Dendritic cell treated with granulocyte-macrophage colony-stimulating factor and Interleukin-4, amounts not matched to agents 40 ng/mL and 50 ng/mL, for 4 days (primary cell): ENCODE data around the gene GP5.

Source experiments
- H3K27ac Mint-ChIP-seq: one replicate; pipeline ENCODE4 v1.8.0; 2022; ENCODE audit warnings: mild to moderate bottlenecking, mixed read lengths
- H3K27me3 Mint-ChIP-seq: one replicate; pipeline ENCODE4 v1.8.0; 2022; ENCODE audit warnings: mild to moderate bottlenecking, mixed read lengths
- H3K36me3 Mint-ChIP-seq: one replicate; pipeline ENCODE4 v1.8.0; 2022; ENCODE audit warnings: low read depth, mixed read lengths
- H3K4me1 Mint-ChIP-seq: one replicate; pipeline ENCODE4 v1.8.0; 2022; ENCODE audit warnings: low read depth, mixed read lengths
- H3K4me3 Mint-ChIP-seq: one replicate; pipeline ENCODE4 v1.8.0; 2022; ENCODE audit warnings: mild to moderate bottlenecking, moderate library complexity, mixed read lengths
- H3K9me3 Mint-ChIP-seq: one replicate; pipeline ENCODE4 v1.8.0; 2022; ENCODE audit warnings: mixed read lengths
- intact Hi-C: fragments of 100-400 bp; cut with micrococcal nuclease; formaldehyde crosslinking; loops from one replicate; pipeline ENCODE4 v1.15.0; 2022

Gene GP5

GRCh38 chr3:194364652-194365434 lies 34.2 kb downstream of the GP5 start:
- intact Hi-C loops = no loop called here
- Mint-ChIP-seq H3K36me3 (no peaks in the 10 kb centered on the region), H3K4me3 (no peak overlapping the region), H3K9me3 (no peaks in the 10 kb centered on the region), H3K4me1 (no peaks in the 10 kb centered on the region), H3K27me3 (peaks cover 24% of the 10 kb centered on the region), H3K27ac (no peak overlapping the region)

- no peak overlapping the region for H3K4me3 Mint-ChIP-seq
- intact Hi-C loops = no loop called here
- H3K36me3 Mint-ChIP-seq = no peaks in the 10 kb centered on the region
- no peak overlapping the region for H3K27ac Mint-ChIP-seq
- H3K27me3 Mint-ChIP-seq = peaks cover 20% of the 10 kb centered on the region
- no peaks in the 10 kb centered on the region for H3K4me1 Mint-ChIP-seq
- H3K9me3 Mint-ChIP-seq = no peaks in the 10 kb centered on the region
Observed at GRCh38 chr3:194364314-194364651, 34.8 kb downstream of the GP5 start.

- H3K27ac Mint-ChIP-seq = no peak overlapping the region
- H3K27me3 Mint-ChIP-seq = peaks cover 15% of the 10 kb centered on the region
- intact Hi-C loops = no loop called here
- H3K36me3 Mint-ChIP-seq = no peaks in the 10 kb centered on the region
- no peaks in the 10 kb centered on the region for H3K4me1 Mint-ChIP-seq
- H3K9me3 Mint-ChIP-seq = no peaks in the 10 kb centered on the region
- H3K4me3 Mint-ChIP-seq = no peak overlapping the region
Observed at GRCh38 chr3:194360568-194360967, 38.5 kb downstream of the GP5 start.

GRCh38 chr3:194357681-194358080 lies 41.4 kb downstream of the GP5 start:
- Mint-ChIP-seq H3K27ac (no peak overlapping the region), H3K4me3 (no peak overlapping the region), H3K36me3 (no peaks in the 10 kb centered on the region), H3K27me3 (peaks cover 14% of the 10 kb centered on the region), H3K9me3 (no peaks in the 10 kb centered on the region), H3K4me1 (no peaks in the 10 kb centered on the region)
- intact Hi-C loops = no loop called here

- H3K4me1 Mint-ChIP-seq = no peaks in the 10 kb centered on the region
- intact Hi-C loops = no loop called here
- H3K36me3 Mint-ChIP-seq = no peaks in the 10 kb centered on the region
- no peak overlapping the region for H3K27ac Mint-ChIP-seq
- no peak overlapping the region for H3K4me3 Mint-ChIP-seq
- peaks cover 12% of the 10 kb centered on the region for H3K27me3 Mint-ChIP-seq
- H3K9me3 Mint-ChIP-seq = no peaks in the 10 kb centered on the region
Observed at GRCh38 chr3:194355379-194355778, 43.7 kb downstream of the GP5 start.

GRCh38 chr3:194354315-194354714 lies 44.8 kb downstream of the GP5 start:
- Mint-ChIP-seq H3K27me3 (peaks cover 8% of the 10 kb centered on the region), H3K4me3 (no peak overlapping the region), H3K4me1 (no peaks in the 10 kb centered on the region), H3K36me3 (no peaks in the 10 kb centered on the region), H3K27ac (no peak overlapping the region), H3K9me3 (no peaks in the 10 kb centered on the region)
- intact Hi-C loops = no loop called here

GRCh38 chr3:194352667-194353246 lies 46.3 kb downstream of the GP5 start:
- Mint-ChIP-seq H3K36me3 (no peaks in the 10 kb centered on the region), H3K27me3 (no peaks in the 10 kb centered on the region), H3K4me1 (no peaks in the 10 kb centered on the region), H3K9me3 (no peaks in the 10 kb centered on the region), H3K27ac (no peak overlapping the region), H3K4me3 (no peak overlapping the region)
- intact Hi-C loops = no loop called here

- H3K4me3 Mint-ChIP-seq = no peak overlapping the region
- H3K27ac Mint-ChIP-seq = no peak overlapping the region
- intact Hi-C loops = no loop called here
- no peaks in the 10 kb centered on the region for H3K36me3 Mint-ChIP-seq
- H3K27me3 Mint-ChIP-seq = no peaks in the 10 kb centered on the region
- no peaks in the 10 kb centered on the region for H3K9me3 Mint-ChIP-seq
- no peaks in the 10 kb centered on the region for H3K4me1 Mint-ChIP-seq
Observed at GRCh38 chr3:194351952-194352536, 47.0 kb downstream of the GP5 start.

GRCh38 chr3:194351080-194351672 lies 47.9 kb downstream of the GP5 start, which contains the start of gene CPN2:
CPN2 (minus strand) TSS chr3:194351328; CDS start chr3:194342702, 8,626 bp downstream.
- intact Hi-C loops = no loop called here
- Mint-ChIP-seq H3K9me3 (no peaks in the 10 kb centered on the region), H3K4me1 (no peaks in the 10 kb centered on the region), H3K27me3 (peaks cover 1% of the 10 kb centered on the region), H3K27ac (no peak within 1 kb of the TSS), H3K4me3 (no peak within 1 kb of the TSS), H3K36me3 (no peaks in the 10 kb centered on the region)

- H3K27ac Mint-ChIP-seq = no peak overlapping the region
- intact Hi-C loops = no loop called here
- peaks cover 1% of the 10 kb centered on the region for H3K27me3 Mint-ChIP-seq
- H3K9me3 Mint-ChIP-seq = no peaks in the 10 kb centered on the region
- H3K4me1 Mint-ChIP-seq = no peaks in the 10 kb centered on the region
- H3K36me3 Mint-ChIP-seq = no peaks in the 10 kb centered on the region
- no peak overlapping the region for H3K4me3 Mint-ChIP-seq
Observed at GRCh38 chr3:194350726-194351071, 48.4 kb downstream of the GP5 start.

- H3K4me3 Mint-ChIP-seq = no peak overlapping the region
- peaks cover 4% of the 10 kb centered on the region for H3K27me3 Mint-ChIP-seq
- H3K9me3 Mint-ChIP-seq = no peaks in the 10 kb centered on the region
- no peaks in the 10 kb centered on the region for H3K4me1 Mint-ChIP-seq
- intact Hi-C loops = no loop called here
- no peak overlapping the region for H3K27ac Mint-ChIP-seq
- H3K36me3 Mint-ChIP-seq = no peaks in the 10 kb centered on the region
Observed at GRCh38 chr3:194348354-194348753, 50.7 kb downstream of the GP5 start.

- H3K9me3 Mint-ChIP-seq = no peaks in the 10 kb centered on the region
- no peak overlapping the region for H3K27ac Mint-ChIP-seq
- H3K4me1 Mint-ChIP-seq = peaks cover 5% of the 10 kb centered on the region
- no peaks in the 10 kb centered on the region for H3K36me3 Mint-ChIP-seq
- no peak overlapping the region for H3K4me3 Mint-ChIP-seq
- intact Hi-C loops = no loop called here
- H3K27me3 Mint-ChIP-seq = peaks cover 14% of the 10 kb centered on the region
Observed at GRCh38 chr3:194346621-194347020, 52.4 kb downstream of the GP5 start.

- no peak overlapping the region for H3K27ac Mint-ChIP-seq
- intact Hi-C loops = no loop called here
- no peak overlapping the region for H3K4me3 Mint-ChIP-seq
- H3K36me3 Mint-ChIP-seq = no peaks in the 10 kb centered on the region
- H3K9me3 Mint-ChIP-seq = no peaks in the 10 kb centered on the region
- peaks cover 18% of the 10 kb centered on the region for H3K27me3 Mint-ChIP-seq
- peaks cover 5% of the 10 kb centered on the region for H3K4me1 Mint-ChIP-seq
Observed at GRCh38 chr3:194346035-194346434, 53.0 kb downstream of the GP5 start.
